ENCODE results near the gene IFI30.

The IFI30 gene

GRCh38 chr19:18225702-18226468, 52.3 kb downstream of the IFI30 start, which contains the start of gene PDE4C:
Gene PDE4C, minus strand, starts transcription at chr19:18226438. Its CDS starts 23 bp downstream, at chr19:18226415.
- no peak for DNase-seq (ENCODE audit: low spot score)

GRCh38 chr19:18226956-18227780, 53.6 kb downstream of the IFI30 start:
- DNase-seq (ENCODE audit: low spot score) = no peak
